ENCODE measurements around the gene CAB39L.

DNA sequence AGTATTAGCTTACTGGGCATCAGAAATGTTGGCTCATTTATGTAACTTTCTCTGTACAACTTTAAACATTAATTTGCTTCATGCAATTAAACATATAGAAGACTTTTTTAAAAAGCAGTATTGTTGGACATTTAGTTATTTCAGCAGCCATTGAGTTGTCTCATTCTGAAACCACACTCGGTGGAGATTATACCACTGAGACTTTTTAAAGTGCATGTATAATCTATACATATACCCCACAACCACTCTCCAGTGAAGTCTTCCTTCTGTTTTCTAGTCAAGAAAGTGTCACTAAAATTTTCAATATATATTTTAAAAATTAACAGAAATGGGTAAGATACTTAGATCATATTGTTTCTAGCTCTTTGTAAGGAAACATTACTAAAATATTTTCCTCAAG, 15.7 kb upstream of the CAB39L start:
- TF ChIP-seq, protein P1, sequence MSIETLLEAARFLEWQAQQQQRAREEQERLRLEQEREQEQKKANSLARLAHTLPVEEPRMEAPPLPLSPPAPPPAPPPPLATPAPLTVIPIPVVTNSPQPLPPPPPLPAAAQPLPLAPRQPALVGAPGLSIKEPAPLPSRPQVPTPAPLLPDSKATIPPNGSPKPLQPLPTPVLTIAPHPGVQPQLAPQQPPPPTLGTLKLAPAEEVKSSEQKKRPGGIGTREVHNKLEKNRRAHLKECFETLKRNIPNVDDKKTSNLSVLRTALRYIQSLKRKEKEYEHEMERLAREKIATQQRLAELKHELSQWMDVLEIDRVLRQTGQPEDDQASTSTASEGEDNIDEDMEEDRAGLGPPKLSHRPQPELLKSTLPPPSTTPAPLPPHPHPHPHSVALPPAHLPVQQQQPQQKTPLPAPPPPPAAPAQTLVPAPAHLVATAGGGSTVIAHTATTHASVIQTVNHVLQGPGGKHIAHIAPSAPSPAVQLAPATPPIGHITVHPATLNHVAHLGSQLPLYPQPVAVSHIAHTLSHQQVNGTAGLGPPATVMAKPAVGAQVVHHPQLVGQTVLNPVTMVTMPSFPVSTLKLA (conservative IDR thresholded peaks at IDR 0.05) = no peak
- TF ChIP-seq, protein P2, sequence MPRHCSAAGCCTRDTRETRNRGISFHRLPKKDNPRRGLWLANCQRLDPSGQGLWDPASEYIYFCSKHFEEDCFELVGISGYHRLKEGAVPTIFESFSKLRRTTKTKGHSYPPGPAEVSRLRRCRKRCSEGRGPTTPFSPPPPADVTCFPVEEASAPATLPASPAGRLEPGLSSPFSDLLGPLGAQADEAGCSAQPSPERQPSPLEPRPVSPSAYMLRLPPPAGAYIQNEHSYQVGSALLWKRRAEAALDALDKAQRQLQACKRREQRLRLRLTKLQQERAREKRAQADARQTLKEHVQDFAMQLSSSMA (CRISPR knock-in tag; IDR thresholded peaks at IDR 0.05) = no peak
- TF ChIP-seq NR4A1 (CRISPR knock-in tag; IDR thresholded peaks at IDR 0.05) = no peak
- TF ChIP-seq NR4A1 (tag; IDR thresholded peaks at IDR 0.05) = no peak
- TF ChIP-seq, protein P3, sequence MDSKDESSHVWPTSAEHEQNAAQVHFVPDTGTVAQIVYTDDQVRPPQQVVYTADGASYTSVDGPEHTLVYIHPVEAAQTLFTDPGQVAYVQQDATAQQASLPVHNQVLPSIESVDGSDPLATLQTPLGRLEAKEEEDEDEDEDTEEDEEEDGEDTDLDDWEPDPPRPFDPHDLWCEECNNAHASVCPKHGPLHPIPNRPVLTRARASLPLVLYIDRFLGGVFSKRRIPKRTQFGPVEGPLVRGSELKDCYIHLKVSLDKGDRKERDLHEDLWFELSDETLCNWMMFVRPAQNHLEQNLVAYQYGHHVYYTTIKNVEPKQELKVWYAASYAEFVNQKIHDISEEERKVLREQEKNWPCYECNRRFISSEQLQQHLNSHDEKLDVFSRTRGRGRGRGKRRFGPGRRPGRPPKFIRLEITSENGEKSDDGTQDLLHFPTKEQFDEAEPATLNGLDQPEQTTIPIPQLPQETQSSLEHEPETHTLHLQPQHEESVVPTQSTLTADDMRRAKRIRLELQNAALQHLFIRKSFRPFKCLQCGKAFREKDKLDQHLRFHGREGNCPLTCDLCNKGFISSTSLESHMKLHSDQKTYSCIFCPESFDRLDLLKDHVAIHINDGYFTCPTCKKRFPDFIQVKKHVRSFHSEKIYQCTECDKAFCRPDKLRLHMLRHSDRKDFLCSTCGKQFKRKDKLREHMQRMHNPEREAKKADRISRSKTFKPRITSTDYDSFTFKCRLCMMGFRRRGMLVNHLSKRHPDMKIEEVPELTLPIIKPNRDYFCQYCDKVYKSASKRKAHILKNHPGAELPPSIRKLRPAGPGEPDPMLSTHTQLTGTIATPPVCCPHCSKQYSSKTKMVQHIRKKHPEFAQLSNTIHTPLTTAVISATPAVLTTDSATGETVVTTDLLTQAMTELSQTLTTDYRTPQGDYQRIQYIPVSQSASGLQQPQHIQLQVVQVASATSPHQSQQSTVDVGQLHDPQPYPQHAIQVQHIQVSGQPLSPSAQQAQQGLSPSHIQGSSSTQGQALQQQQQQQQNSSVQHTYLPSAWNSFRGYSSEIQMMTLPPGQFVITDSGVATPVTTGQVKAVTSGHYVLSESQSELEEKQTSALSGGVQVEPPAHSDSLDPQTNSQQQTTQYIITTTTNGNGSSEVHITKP (IDR thresholded peaks at IDR 0.05; ENCODE audit: partially characterized antibody) = no peak
- no peak for TF ChIP-seq FOS (IDR thresholded peaks at IDR 0.05; ENCODE audit: extremely low read depth, insufficient read length)
- no peak for TF ChIP-seq CBX5 (IDR thresholded peaks at IDR 0.05; ENCODE audit: borderline replicate concordance, low read depth)
- no peak for TF ChIP-seq BDP1 (IDR thresholded peaks at IDR 0.05; ENCODE audit: insufficient read depth, insufficient read length)
- no peak for TF ChIP-seq CEBPG (CRISPR knock-in tag; IDR thresholded peaks at IDR 0.05)
- TF ChIP-seq CEBPG (tag; conservative IDR thresholded peaks at IDR 0.05 in 1 of 2, IDR thresholded peaks at IDR 0.05 in 1 of 2) = no peak
- TF ChIP-seq, protein P4, sequence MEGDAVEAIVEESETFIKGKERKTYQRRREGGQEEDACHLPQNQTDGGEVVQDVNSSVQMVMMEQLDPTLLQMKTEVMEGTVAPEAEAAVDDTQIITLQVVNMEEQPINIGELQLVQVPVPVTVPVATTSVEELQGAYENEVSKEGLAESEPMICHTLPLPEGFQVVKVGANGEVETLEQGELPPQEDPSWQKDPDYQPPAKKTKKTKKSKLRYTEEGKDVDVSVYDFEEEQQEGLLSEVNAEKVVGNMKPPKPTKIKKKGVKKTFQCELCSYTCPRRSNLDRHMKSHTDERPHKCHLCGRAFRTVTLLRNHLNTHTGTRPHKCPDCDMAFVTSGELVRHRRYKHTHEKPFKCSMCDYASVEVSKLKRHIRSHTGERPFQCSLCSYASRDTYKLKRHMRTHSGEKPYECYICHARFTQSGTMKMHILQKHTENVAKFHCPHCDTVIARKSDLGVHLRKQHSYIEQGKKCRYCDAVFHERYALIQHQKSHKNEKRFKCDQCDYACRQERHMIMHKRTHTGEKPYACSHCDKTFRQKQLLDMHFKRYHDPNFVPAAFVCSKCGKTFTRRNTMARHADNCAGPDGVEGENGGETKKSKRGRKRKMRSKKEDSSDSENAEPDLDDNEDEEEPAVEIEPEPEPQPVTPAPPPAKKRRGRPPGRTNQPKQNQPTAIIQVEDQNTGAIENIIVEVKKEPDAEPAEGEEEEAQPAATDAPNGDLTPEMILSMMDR (IDR thresholded peaks at IDR 0.05 in 2 of 3, conservative IDR thresholded peaks at IDR 0.05 in 1 of 3; ENCODE audit: insufficient read depth in 2 of 3, low read depth in 1 of 3, low read length in 3 of 3) = no peak
- no peak for TF ChIP-seq CCAR2 (IDR thresholded peaks at IDR 0.05; ENCODE audit: low read depth, low read length)
- no peak for TF ChIP-seq HDGF (IDR thresholded peaks at IDR 0.05)
- TF ChIP-seq TBP (optimal IDR thresholded peaks at IDR 0.05; ENCODE audit: low read depth, low read length) = no peak
- TF ChIP-seq SREBF2 (CRISPR knock-in tag; IDR thresholded peaks at IDR 0.05) = no peak
- TF ChIP-seq YY1 (IDR thresholded peaks at IDR 0.05; ENCODE audit: borderline replicate concordance in 1 of 3, control insufficient read depth in 1 of 3, extremely low read depth in 1 of 3, insufficient read depth in 3 of 3, insufficient read length in 1 of 3, insufficient replicate concordance in 2 of 3, low read depth in 1 of 3, low read length in 2 of 3) = no peak

Data from K562 (cell line).